ENCODE measurements around the gene PSMD2. TPM values are rescaled to one million over a fixed set of nuclear protein-coding genes. Genes with fewer than 3 reads are reported as not detected.

PSMD2 gene
- total RNA-seq, 1 experiment from 2014 or later: 359 TPM

DNA sequence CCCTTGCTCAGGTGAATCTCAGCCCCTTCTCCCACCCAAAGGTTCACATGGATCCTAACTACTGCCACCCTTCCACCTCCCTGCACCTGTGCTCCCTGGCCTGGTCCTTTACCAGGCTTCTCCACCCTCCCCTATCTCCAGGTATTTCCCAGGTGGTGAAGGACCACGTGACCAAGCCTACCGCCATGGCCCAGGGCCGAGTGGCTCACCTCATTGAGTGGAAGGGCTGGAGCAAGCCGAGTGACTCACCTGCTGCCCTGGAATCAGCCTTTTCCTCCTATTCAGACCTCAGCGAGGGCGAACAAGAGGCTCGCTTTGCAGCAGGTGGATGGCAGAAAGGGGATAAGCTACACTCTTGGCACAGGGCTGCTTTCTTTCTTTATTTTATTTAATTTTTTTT is 42.9 kb downstream of the PSMD2 start (continued):
- TF ChIP-seq, protein P1, sequence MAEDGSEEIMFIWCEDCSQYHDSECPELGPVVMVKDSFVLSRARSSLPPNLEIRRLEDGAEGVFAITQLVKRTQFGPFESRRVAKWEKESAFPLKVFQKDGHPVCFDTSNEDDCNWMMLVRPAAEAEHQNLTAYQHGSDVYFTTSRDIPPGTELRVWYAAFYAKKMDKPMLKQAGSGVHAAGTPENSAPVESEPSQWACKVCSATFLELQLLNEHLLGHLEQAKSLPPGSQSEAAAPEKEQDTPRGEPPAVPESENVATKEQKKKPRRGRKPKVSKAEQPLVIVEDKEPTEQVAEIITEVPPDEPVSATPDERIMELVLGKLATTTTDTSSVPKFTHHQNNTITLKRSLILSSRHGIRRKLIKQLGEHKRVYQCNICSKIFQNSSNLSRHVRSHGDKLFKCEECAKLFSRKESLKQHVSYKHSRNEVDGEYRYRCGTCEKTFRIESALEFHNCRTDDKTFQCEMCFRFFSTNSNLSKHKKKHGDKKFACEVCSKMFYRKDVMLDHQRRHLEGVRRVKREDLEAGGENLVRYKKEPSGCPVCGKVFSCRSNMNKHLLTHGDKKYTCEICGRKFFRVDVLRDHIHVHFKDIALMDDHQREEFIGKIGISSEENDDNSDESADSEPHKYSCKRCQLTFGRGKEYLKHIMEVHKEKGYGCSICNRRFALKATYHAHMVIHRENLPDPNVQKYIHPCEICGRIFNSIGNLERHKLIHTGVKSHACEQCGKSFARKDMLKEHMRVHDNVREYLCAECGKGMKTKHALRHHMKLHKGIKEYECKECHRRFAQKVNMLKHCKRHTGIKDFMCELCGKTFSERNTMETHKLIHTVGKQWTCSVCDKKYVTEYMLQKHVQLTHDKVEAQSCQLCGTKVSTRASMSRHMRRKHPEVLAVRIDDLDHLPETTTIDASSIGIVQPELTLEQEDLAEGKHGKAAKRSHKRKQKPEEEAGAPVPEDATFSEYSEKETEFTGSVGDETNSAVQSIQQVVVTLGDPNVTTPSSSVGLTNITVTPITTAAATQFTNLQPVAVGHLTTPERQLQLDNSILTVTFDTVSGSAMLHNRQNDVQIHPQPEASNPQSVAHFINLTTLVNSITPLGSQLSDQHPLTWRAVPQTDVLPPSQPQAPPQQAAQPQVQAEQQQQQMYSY (CRISPR knock-in tag; IDR thresholded peaks at IDR 0.05): no peak

- H3K4me3 Mint-ChIP-seq: no peak overlapping the region
- H3K4me1 Mint-ChIP-seq: peaks cover 26% of the 10 kb centered on the region
- ChIA-PET POLR2A (no interaction called here), CTCF (no interaction called here)
- DNase-seq (ENCODE audit: low spot score) (no peak), ATAC-seq (no peak)
- H3K36me3 Mint-ChIP-seq: peaks cover 15% of the 10 kb centered on the region; the same call in 1 of the 2 replicates
- H3K27me3 Mint-ChIP-seq (ENCODE audit: low read depth): no peaks in the 10 kb centered on the region
- H3K9me3 Mint-ChIP-seq: no peaks in the 10 kb centered on the region
- H3K27ac Mint-ChIP-seq: no peak overlapping the region
- no peak for TF ChIP-seq ZNF219 (CRISPR knock-in tag; IDR thresholded peaks at IDR 0.05; ENCODE audit: borderline replicate concordance)
- TF ChIP-seq IRF1 (CRISPR knock-in tag; IDR thresholded peaks at IDR 0.05): no peak
- TF ChIP-seq, protein P2, sequence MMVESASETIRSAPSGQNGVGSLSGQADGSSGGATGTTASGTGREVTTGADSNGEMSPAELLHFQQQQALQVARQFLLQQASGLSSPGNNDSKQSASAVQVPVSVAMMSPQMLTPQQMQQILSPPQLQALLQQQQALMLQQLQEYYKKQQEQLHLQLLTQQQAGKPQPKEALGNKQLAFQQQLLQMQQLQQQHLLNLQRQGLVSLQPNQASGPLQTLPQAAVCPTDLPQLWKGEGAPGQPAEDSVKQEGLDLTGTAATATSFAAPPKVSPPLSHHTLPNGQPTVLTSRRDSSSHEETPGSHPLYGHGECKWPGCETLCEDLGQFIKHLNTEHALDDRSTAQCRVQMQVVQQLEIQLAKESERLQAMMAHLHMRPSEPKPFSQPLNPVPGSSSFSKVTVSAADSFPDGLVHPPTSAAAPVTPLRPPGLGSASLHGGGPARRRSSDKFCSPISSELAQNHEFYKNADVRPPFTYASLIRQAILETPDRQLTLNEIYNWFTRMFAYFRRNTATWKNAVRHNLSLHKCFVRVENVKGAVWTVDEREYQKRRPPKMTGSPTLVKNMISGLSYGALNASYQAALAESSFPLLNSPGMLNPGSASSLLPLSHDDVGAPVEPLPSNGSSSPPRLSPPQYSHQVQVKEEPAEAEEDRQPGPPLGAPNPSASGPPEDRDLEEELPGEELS (CRISPR knock-in tag; IDR thresholded peaks at IDR 0.05): no peak
- TF ChIP-seq MYBL2 (CRISPR knock-in tag; IDR thresholded peaks at IDR 0.05): no peak
- no peak for TF ChIP-seq CBFB (CRISPR knock-in tag; IDR thresholded peaks at IDR 0.05; ENCODE audit: low read depth)
- TF ChIP-seq SMAD3 (CRISPR knock-in tag; IDR thresholded peaks at IDR 0.05; ENCODE audit: borderline replicate concordance): no peak
- TF ChIP-seq, protein P3, sequence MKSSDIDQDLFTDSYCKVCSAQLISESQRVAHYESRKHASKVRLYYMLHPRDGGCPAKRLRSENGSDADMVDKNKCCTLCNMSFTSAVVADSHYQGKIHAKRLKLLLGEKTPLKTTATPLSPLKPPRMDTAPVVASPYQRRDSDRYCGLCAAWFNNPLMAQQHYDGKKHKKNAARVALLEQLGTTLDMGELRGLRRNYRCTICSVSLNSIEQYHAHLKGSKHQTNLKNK (CRISPR knock-in tag; IDR thresholded peaks at IDR 0.05): no peak
- TF ChIP-seq TCF7 (CRISPR knock-in tag; IDR thresholded peaks at IDR 0.05; ENCODE audit: low read depth): no peak
- TF ChIP-seq, protein P4, sequence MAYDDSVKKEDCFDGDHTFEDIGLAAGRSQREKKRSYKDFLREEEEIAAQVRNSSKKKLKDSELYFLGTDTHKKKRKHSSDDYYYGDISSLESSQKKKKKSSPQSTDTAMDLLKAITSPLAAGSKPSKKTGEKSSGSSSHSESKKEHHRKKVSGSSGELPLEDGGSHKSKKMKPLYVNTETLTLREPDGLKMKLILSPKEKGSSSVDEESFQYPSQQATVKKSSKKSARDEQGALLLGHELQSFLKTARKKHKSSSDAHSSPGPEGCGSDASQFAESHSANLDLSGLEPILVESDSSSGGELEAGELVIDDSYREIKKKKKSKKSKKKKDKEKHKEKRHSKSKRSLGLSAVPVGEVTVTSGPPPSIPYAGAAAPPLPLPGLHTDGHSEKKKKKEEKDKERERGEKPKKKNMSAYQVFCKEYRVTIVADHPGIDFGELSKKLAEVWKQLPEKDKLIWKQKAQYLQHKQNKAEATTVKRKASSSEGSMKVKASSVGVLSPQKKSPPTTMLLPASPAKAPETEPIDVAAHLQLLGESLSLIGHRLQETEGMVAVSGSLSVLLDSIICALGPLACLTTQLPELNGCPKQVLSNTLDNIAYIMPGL (CRISPR knock-in tag; IDR thresholded peaks at IDR 0.05): no peak
These were observed 44.3 kb downstream of the PSMD2 start for GRCh38 chr3:184343200-184343876.

GRCh38 chr3:184344579-184345316 is 45.7 kb downstream of the PSMD2 start:
- ATAC-seq (no peak), DNase-seq (ENCODE audit: low spot score) (no peak)
- Mint-ChIP-seq H3K27ac (no peak overlapping the region), H3K36me3 (peaks cover 15% of the 10 kb centered on the region; the same call in 1 of the 2 replicates), H3K27me3 (ENCODE audit: low read depth) (no peaks in the 10 kb centered on the region), H3K9me3 (no peaks in the 10 kb centered on the region), H3K4me3 (no peak overlapping the region), H3K4me1 (peaks cover 18% of the 10 kb centered on the region)
- ChIA-PET CTCF (interaction anchor here (0.6 to 2.9 kb wide), 21 partner anchors 7 to 433 kb away, joined by 3 to 20 read pairs (median 4); partner anchors contain the start of genes EEF1AKMT4, EPHB3 and FAM131A), POLR2A (interaction anchor here (0.5 to 1.1 kb wide), 4 partner anchors 8 to 73 kb away, joined by 3 to 4 read pairs (median 3); partner anchors contain the start of genes CLCN2, FAM131A and POLR2H)
- TF ChIP-seq TEAD4 (CRISPR knock-in tag; IDR thresholded peaks at IDR 0.05) (no peak), RELA (CRISPR knock-in tag; IDR thresholded peaks at IDR 0.05; ENCODE audit: borderline replicate concordance) (no peak), GABPB1 (CRISPR knock-in tag; IDR thresholded peaks at IDR 0.05) (no peak), ESRRA (CRISPR knock-in tag; IDR thresholded peaks at IDR 0.05; ENCODE audit: borderline replicate concordance) (no peak)
- TF ChIP-seq, protein P5, sequence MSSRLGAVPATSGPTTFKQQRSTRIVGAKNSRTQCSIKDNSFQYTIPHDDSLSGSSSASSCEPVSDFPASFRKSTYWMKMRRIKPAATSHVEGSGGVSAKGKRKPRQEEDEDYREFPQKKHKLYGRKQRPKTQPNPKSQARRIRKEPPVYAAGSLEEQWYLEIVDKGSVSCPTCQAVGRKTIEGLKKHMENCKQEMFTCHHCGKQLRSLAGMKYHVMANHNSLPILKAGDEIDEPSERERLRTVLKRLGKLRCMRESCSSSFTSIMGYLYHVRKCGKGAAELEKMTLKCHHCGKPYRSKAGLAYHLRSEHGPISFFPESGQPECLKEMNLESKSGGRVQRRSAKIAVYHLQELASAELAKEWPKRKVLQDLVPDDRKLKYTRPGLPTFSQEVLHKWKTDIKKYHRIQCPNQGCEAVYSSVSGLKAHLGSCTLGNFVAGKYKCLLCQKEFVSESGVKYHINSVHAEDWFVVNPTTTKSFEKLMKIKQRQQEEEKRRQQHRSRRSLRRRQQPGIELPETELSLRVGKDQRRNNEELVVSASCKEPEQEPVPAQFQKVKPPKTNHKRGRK (CRISPR knock-in tag; IDR thresholded peaks at IDR 0.05; ENCODE audit: borderline replicate concordance): no peak

Measured in WTC11 (cell line).